HepG2 (cell line): Measurements from ENCODE around the gene PSD. TPM values are rescaled to one million over a fixed set of nuclear protein-coding genes. Genes with fewer than 3 reads are reported as not detected.

Source experiments
- ATAC-seq: fragments of 200-7000 bp; cut with Tn5 transposase; 3 replicates; pipeline ENCODE4 v1.9.1; 2020; ENCODE audit warnings: mild to moderate bottlenecking, moderate library complexity
- BruUV-seq: library from RNA; stranded (reverse); fragments of 400-500 nt; replicated peaks from 2 replicates; lab custom pipeline; 2021; lab: Mats Ljungman, UMichigan
- CTCF ChIA-PET: fragments of 300-600 bp; formaldehyde crosslinking; extraction: SDS; loops from one replicate; lab custom pipeline; 2021; ENCODE audit warnings: low total read pairs, inconsistent platforms, low intra/inter-chr PET ratio; lab: Yijun Ruan, JAX
- POLR2A ChIA-PET: fragments of 350-600 bp; sonication (Branson Sonifier 250); formaldehyde crosslinking; loops from one replicate; lab custom pipeline; 2020; ENCODE audit warnings: antibody characterized with exemption, inconsistent platforms; lab: Yijun Ruan, JAX
- DNase-seq: peaks from one replicate; pipeline ENCODE4 v3.0.0-alpha.2; 2015; ENCODE audit warnings: low spot score
- FAIRE-seq: peaks from 3 replicates; lab custom pipeline; 2011; peaks lifted over from hg19 to GRCh38; lab: Jason Lieb, UNC
- H2AFZ ChIP-seq: one replicate; pipeline ENCODE4 v1.6.1; 2011; ENCODE audit warnings: low read length, inconsistent platforms
- H3K27ac ChIP-seq: fragments of 300-600 bp; 3 replicates; pipeline ENCODE4 v1.8.0; 2011; ENCODE audit warnings: mixed run types, mild to moderate bottlenecking, mixed read lengths, low read length, inconsistent platforms; ENCODE audit not compliant: insufficient read depth; ENCODE audit errors: extremely low read length
- H3K27me3 ChIP-seq, 2 experiments: fragments of 200-600 bp in 1 of 2; 2 replicates in 1 of 2; 3 replicates in 1 of 2; pipeline versions ENCODE4 v1.6.0 to v1.8.0; 2011; ENCODE audit warnings: low read length in 2 of 2, mild to moderate bottlenecking in 2 of 2, moderate library complexity in 2 of 2, inconsistent platforms in 1 of 2; ENCODE audit not compliant: insufficient read depth in 2 of 2, control insufficient read depth in 1 of 2
- H3K36me3 ChIP-seq, 2 experiments: fragments of 200-600 bp in 1 of 2; replicated peaks in 1 of 2; 2 replicates in 1 of 2; 3 replicates in 1 of 2; pipeline versions ENCODE4 v1.5.1 to v1.8.0; 2011; ENCODE audit warnings: low read length in 2 of 2, inconsistent platforms in 1 of 2; ENCODE audit not compliant: insufficient read depth in 2 of 2, control insufficient read depth in 1 of 2
- H3K4me1 ChIP-seq: 2 replicates; pipeline ENCODE4 v1.5.1; 2012; ENCODE audit warnings: low read length, inconsistent platforms; ENCODE audit not compliant: insufficient read depth
- H3K4me2 ChIP-seq: 2 replicates; pipeline ENCODE4 v1.6.0; 2011; ENCODE audit warnings: low read depth, low read length, inconsistent platforms
- H3K4me3 ChIP-seq, 3 experiments: fragments of 200-600 bp in 1 of 3; sonication (generic), shearing (Covaris generic) in 1 of 3; replicated peaks in 1 of 3; 2 replicates each; pipeline ENCODE4 v1.5.1; 2011 to 2016; ENCODE audit warnings: low read length in 3 of 3, inconsistent platforms in 2 of 3, low read depth in 2 of 3, mild to moderate bottlenecking in 2 of 3, control low read depth in 1 of 3, mixed read lengths in 1 of 3; ENCODE audit not compliant: insufficient read depth in 1 of 3
- H3K79me2 ChIP-seq: one replicate; pipeline ENCODE4 v1.6.1; 2011; ENCODE audit warnings: low read length, inconsistent platforms; ENCODE audit not compliant: insufficient read depth
- H3K9ac ChIP-seq: 2 replicates; pipeline ENCODE4 v1.6.0; 2011; ENCODE audit warnings: mild to moderate bottlenecking, low read depth, low read length, inconsistent platforms; ENCODE audit not compliant: insufficient read depth
- H3K9me3 ChIP-seq: 2 replicates; pipeline ENCODE4 v1.5.1; 2012; ENCODE audit warnings: mild to moderate bottlenecking, low read length
- H4K20me1 ChIP-seq: 2 replicates; pipeline ENCODE4 v1.6.0; 2011; ENCODE audit warnings: inconsistent platforms, mild to moderate bottlenecking, low read length, moderate library complexity; ENCODE audit not compliant: insufficient read depth
- EEA1 ChIP-seq: sonication (generic); formaldehyde crosslinking; IDR thresholded peaks from 2 replicates; pipeline ENCODE4 v1.5.1; 2020; ENCODE audit warnings: mild to moderate bottlenecking, missing genetic modification reagents, borderline replicate concordance
- RBM22 ChIP-seq: fragments of 200-400 bp; formaldehyde crosslinking; optimal IDR thresholded peaks from 2 replicates; pipeline ENCODE3; 2017; ENCODE audit warnings: mild to moderate bottlenecking, low read length, moderate library complexity
- U2AF1 ChIP-seq: fragments of 200-400 bp; formaldehyde crosslinking; optimal IDR thresholded peaks from 2 replicates; pipeline ENCODE3; 2017; ENCODE audit warnings: mild to moderate bottlenecking, low read depth, low read length
- WGBS: methylation state at CpG from one replicate; pipeline ENCODE4 v1.1.6; 2017; ENCODE audit warnings: low lambda C conversion rate; 5-methylcytosine and 5-hydroxymethylcytosine counted together
- in situ Hi-C: cut with HindIII; loops from 2 replicates; pipeline ENCODE4 v1.10.0; 2017; ENCODE audit warnings: low pct_unique_long_range_greater_than_20kb; ENCODE audit not compliant: extremely low pct_ligation_motif_present
- intact Hi-C: fragments of 100-400 bp; cut with micrococcal nuclease; formaldehyde crosslinking; loops from one replicate; pipeline ENCODE4 v1.10.0; 2022; ENCODE audit not compliant: unreplicated experiment
- microRNA counts: library from miRNA; unstranded; fragments of <30 nt; microRNA quantifications from one replicate; lab custom pipeline; 2015
- microRNA-seq: library from miRNA; unstranded; fragments of <30 nt; microRNA quantifications from one replicate; pipeline ENCODE4, GENCODE V29; 2020
- polyA plus RNA-seq, 8 experiments: library from polyadenylated mRNA; depleted of rRNA in 3 of 8; stranded (reverse) in 7 of 8; unstranded in 1 of 8; fragments of >200 nt; fragmentation: Illumina TruSeq in 4 of 8; extraction: Trizol in 4 of 8; gene quantifications; 2 replicates each; pipeline versions ENCODE4 v1.2.1 to v1.2.3, GENCODE V29; 2011 to 2016; ENCODE audit warnings: low read depth in 4 of 8, missing spikeins in 1 of 8, mixed read lengths in 1 of 8; ENCODE audit not compliant: insufficient read depth in 1 of 8
- small RNA-seq, 3 experiments: library from RNA; depleted of rRNA; stranded (forward); fragments of <200 nt; gene quantifications; one replicate each; pipeline ENCODE3, GENCODE V24; 2012; ENCODE audit warnings: low read depth in 2 of 3, low replicate concordance in 1 of 3; ENCODE audit not compliant: insufficient read length in 3 of 3, insufficient read depth in 2 of 3
- total RNA-seq, 5 experiments: library from RNA; depleted of rRNA; stranded (reverse); fragments of >200 nt; fragmentation: Illumina TruSeq; extraction: Trizol; gene quantifications; 2 replicates each; pipeline ENCODE4 v1.2.3, GENCODE V29; 2016; ENCODE audit warnings: low read depth in 1 of 5

The PSD gene
- total and polyA plus RNA-seq, 2 of the 13 experiments (the other 11 are each of a cell fraction or from before 2014, with no cell fraction given): 0.35 to 0.58 TPM

DNA sequence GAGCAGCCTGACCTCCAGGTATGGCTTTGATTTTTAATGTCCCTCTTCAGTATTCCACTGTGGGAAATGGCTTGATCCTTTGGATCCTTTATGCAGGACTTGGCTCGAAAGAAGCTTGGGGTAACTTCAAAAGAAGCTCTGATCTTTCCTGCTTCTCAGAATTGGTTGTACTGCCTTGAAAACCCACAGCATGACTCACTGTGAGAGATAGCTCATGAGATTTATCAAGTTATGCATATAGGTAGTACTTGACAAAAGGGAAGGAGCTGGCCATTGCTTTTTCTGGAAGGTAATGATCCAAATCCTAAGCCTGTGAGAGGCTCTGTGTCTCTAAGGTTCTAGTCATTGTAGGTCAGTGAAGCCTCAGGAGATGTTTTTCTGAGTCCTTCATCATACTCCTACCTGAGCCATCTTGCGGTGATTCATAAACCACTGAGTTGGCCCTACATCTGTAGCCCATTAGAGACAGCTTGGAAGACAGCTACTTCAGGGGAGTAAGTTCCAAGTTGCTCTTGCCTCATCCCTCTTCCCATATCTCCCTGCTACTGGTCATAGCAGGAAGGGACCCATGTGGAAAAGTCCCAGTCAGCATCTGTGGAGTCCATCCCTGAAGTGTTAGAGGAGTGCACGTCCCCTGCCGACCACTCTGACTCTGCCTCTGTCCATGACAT lies 59.7 kb downstream of the PSD start:
- peak; percentile 62 for TF ChIP-seq RBM22
- no peak for TF ChIP-seq EEA1 (CRISPR knock-in tag)
- no peaks in the 10 kb centered on the region for H3K9me3 ChIP-seq
- BruUV-seq: no TSS peak
- peaks cover 49 to 88% of the 10 kb centered on the region in 2 experiments for H3K36me3 ChIP-seq
- CTCF ChIA-PET: no interaction called here
- DNase-seq (no peak), FAIRE-seq (no peak), ATAC-seq (no peak)
- no peaks in the 10 kb centered on the region for H3K79me2 ChIP-seq
- 0 out of 2 replicates have a peak, but pooled peaks cover 4% of the 10 kb centered on the region for H4K20me1 ChIP-seq
- no peak overlapping the region for H3K27ac ChIP-seq
- no peaks in the 10 kb centered on the region for H3K27me3 ChIP-seq
- 94% methylated on average over 4 of the region's 4 CpGs for WGBS
- no peak overlapping the region for H3K9ac ChIP-seq
- no peak overlapping the region for H2AFZ ChIP-seq
- POLR2A ChIA-PET: no interaction called here
- H3K4me2 ChIP-seq: no peak overlapping the region
- intact Hi-C loops (no loop called here), in situ Hi-C loops (no loop called here)
- H3K4me3 ChIP-seq: no peak overlapping the region
- H3K4me1 ChIP-seq: no peaks in the 10 kb centered on the region

DNA sequence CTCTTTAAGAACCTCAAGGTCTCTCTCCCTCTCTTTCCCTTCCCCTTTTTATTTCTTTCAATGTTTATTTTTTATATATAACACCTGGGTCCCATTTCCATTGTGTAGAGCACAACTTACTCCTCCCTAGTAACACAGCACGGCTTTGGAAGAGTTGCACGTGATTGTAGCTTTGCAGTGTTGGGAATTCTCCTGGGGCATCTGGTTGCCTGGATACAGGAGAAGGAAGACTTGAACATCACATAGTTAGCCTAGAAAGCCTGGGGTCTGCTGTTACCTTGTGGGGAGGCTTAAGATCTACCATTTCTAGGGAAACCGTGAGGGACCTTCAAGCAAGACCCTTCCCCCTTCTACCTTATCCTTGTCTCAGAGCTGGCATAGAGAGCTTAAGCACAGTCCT lies 64.1 kb downstream of the PSD start:
- H2AFZ ChIP-seq: no peak overlapping the region
- no peak overlapping the region for H3K9ac ChIP-seq
- H3K4me3 ChIP-seq: no peak overlapping the region
- intact Hi-C loops (no loop called here), in situ Hi-C loops (loop anchor here (5.0 kb wide), 1 partner anchor 127 kb away; the partner anchor contains the start of gene ELOVL3)
- no peaks in the 10 kb centered on the region for H3K79me2 ChIP-seq
- H3K27ac ChIP-seq: no peak overlapping the region
- 0 out of 2 replicates have a peak, but pooled peaks cover 9% of the 10 kb centered on the region for H4K20me1 ChIP-seq
- DNase-seq (no peak), ATAC-seq (no peak), FAIRE-seq (no peak)
- no TSS peak for BruUV-seq
- ChIA-PET CTCF (no interaction called here), POLR2A (no interaction called here)
- no peaks in the 10 kb centered on the region for H3K9me3 ChIP-seq
- H3K27me3 ChIP-seq: no peaks in the 10 kb centered on the region
- peaks cover 42 to 87% of the 10 kb centered on the region in 2 experiments for H3K36me3 ChIP-seq
- TF ChIP-seq U2AF1: no peak
- H3K4me1 ChIP-seq: no peaks in the 10 kb centered on the region
- 100% methylated on average over 3 of the region's 3 CpGs for WGBS
- H3K4me2 ChIP-seq: no peak overlapping the region

MicroRNA genes within 50 kb of the gene (microRNA counts, 767-probe panel; counts per million panel counts)
- not detected for microRNA hsa-miR-146b-3p (lab: Ali Mortazavi, UCI)
- not detected for microRNA hsa-miR-146b-5p (lab: Ali Mortazavi, UCI)

Small RNAs within 50 kb of the gene (microRNA-seq; reads per million reads assigned to microRNA genes)
- 1,701 reads per million, percentile 92 among the genes with 10 or more reads in this experiment for gene MIR146B

Small RNAs within 50 kb of the gene (small RNA-seq; reads per million reads assigned to genes)
- 3.0 to 467 (median 237) reads per million in 3 experiments for gene MIR146B

Other genes with a start within 250 kb of the PSD start
- 0.24 and 0.69 TPM in 2 replicates for gene ELOVL3, start 192.5 kb downstream of the PSD start, total RNA-seq (2016; rRNA removed; fragmentation: Illumina TruSeq; extraction: Trizol)
- 0.58 and 0.76 TPM in 2 replicates for gene ELOVL3, start 192.5 kb downstream of the PSD start, polyA plus RNA-seq (2011; rRNA removed)
- not detected in 2 replicates for gene PITX3, start 177.3 kb downstream of the PSD start, total RNA-seq (2016; rRNA removed; fragmentation: Illumina TruSeq; extraction: Trizol)
- gene PITX3, start 177.3 kb downstream of the PSD start, polyA plus RNA-seq (2011; rRNA removed): not detected in 2 replicates
- gene GBF1, start 173.3 kb downstream of the PSD start, total RNA-seq (2016; rRNA removed; fragmentation: Illumina TruSeq; extraction: Trizol): 21.9 and 28.7 TPM in 2 replicates
- gene GBF1, start 173.3 kb downstream of the PSD start, polyA plus RNA-seq (2011; rRNA removed): 17.1 and 17.6 TPM in 2 replicates
- gene NFKB2, start 23.1 kb downstream of the PSD start, total RNA-seq (2016; rRNA removed; fragmentation: Illumina TruSeq; extraction: Trizol): 7.7 and 8.2 TPM in 2 replicates
- 12.5 and 15.5 TPM in 2 replicates for gene NFKB2, start 23.1 kb downstream of the PSD start, polyA plus RNA-seq (2011; rRNA removed)
- gene FBXL15, start 2.1 kb upstream of the PSD start, total RNA-seq (2016; rRNA removed; fragmentation: Illumina TruSeq; extraction: Trizol): 8.3 and 8.6 TPM in 2 replicates
- gene FBXL15, start 2.1 kb upstream of the PSD start, polyA plus RNA-seq (2011; rRNA removed): 4.3 and 6.4 TPM in 2 replicates
- 13.0 and 13.1 TPM in 2 replicates for gene CUEDC2, start 13.8 kb upstream of the PSD start, total RNA-seq (2016; rRNA removed; fragmentation: Illumina TruSeq; extraction: Trizol)
- 18.4 and 19.3 TPM in 2 replicates for gene CUEDC2, start 13.8 kb upstream of the PSD start, polyA plus RNA-seq (2011; rRNA removed)
- 0.07 TPM in 1 of 2 replicates, not detected in the other for gene C10orf95, start 32.8 kb upstream of the PSD start, total RNA-seq (2016; rRNA removed; fragmentation: Illumina TruSeq; extraction: Trizol)
- 0.05 TPM in 2 replicates for gene C10orf95, start 32.8 kb upstream of the PSD start, polyA plus RNA-seq (2011; rRNA removed)
- 62.8 and 69.4 TPM in 2 replicates for gene ACTR1A, start 83.9 kb upstream of the PSD start, total RNA-seq (2016; rRNA removed; fragmentation: Illumina TruSeq; extraction: Trizol)
- gene ACTR1A, start 83.9 kb upstream of the PSD start, polyA plus RNA-seq (2011; rRNA removed): 59.6 and 75.9 TPM in 2 replicates
- 2.9 and 4.0 TPM in 2 replicates for gene SUFU, start 85.2 kb upstream of the PSD start, total RNA-seq (2016; rRNA removed; fragmentation: Illumina TruSeq; extraction: Trizol)
- 5.5 and 6.7 TPM in 2 replicates for gene SUFU, start 85.2 kb upstream of the PSD start, polyA plus RNA-seq (2011; rRNA removed)
- 38.9 and 39.8 TPM in 2 replicates for gene TRIM8, start 225.7 kb upstream of the PSD start, total RNA-seq (2016; rRNA removed; fragmentation: Illumina TruSeq; extraction: Trizol)
- 66.5 and 84.1 TPM in 2 replicates for gene TRIM8, start 225.7 kb upstream of the PSD start, polyA plus RNA-seq (2011; rRNA removed)